K562 treated with DMSO at 1 percent for 24 hours (cell line): Measurements from ENCODE around the gene A4GALT. TPM values are rescaled to one million over a fixed set of nuclear protein-coding genes. Genes with fewer than 3 reads are reported as not detected.

ENCODE experiments used
- total RNA-seq: library from RNA; unstranded; fragments of 300-600 nt; gene quantifications from 2 replicates; pipeline ENCODE4 v1.2.3, GENCODE V29; 2022; ENCODE audit warnings: low read depth; ENCODE audit not compliant: insufficient read depth

Gene A4GALT, protein sequence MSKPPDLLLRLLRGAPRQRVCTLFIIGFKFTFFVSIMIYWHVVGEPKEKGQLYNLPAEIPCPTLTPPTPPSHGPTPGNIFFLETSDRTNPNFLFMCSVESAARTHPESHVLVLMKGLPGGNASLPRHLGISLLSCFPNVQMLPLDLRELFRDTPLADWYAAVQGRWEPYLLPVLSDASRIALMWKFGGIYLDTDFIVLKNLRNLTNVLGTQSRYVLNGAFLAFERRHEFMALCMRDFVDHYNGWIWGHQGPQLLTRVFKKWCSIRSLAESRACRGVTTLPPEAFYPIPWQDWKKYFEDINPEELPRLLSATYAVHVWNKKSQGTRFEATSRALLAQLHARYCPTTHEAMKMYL
- total RNA-seq: not detected in 2 replicates

DNA sequence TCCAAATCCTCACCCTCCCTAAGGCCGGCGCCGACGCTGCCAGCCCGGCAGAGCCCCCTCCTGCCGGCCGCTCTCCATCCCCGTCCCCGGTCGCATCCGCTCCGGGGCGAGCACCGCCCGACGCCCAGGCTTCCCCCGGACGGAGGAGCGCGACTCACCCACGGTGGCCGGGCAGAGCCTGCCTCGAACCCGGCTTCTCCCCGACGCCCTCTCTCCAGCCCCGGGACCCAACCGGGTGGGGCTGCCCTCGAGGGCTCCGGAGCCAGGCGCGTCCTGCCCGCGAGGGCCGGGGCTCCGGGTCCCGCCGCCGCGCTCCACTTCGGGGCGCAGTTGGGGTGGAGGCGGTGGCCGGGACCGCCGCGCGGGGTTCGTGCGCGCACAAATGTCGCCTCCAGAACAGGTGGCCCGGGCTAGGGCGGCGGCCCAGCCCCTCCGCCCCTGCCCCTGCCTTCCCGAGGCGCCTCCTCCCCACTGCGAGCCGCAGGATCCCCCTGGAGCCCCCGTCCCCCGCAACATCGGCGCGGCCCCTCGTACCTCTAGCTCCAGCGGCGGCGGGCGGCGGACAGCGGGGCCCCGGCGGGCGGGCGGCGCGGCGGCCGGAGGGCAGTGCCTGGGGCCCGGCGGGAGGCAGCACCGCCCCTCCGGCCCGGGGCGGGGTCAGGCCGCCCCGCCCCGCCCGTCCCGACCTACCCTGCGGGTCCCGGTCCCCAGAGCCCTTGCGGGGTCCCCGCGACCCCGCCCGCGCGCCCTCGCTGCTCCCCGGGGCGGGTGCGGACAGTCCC lies at the start of gene A4GALT:
TSS of gene A4GALT (minus strand) at position 608 of the 782 bp plus-strand sequence. CDS start 26,919 bp downstream, outside the sequence.

DNA sequence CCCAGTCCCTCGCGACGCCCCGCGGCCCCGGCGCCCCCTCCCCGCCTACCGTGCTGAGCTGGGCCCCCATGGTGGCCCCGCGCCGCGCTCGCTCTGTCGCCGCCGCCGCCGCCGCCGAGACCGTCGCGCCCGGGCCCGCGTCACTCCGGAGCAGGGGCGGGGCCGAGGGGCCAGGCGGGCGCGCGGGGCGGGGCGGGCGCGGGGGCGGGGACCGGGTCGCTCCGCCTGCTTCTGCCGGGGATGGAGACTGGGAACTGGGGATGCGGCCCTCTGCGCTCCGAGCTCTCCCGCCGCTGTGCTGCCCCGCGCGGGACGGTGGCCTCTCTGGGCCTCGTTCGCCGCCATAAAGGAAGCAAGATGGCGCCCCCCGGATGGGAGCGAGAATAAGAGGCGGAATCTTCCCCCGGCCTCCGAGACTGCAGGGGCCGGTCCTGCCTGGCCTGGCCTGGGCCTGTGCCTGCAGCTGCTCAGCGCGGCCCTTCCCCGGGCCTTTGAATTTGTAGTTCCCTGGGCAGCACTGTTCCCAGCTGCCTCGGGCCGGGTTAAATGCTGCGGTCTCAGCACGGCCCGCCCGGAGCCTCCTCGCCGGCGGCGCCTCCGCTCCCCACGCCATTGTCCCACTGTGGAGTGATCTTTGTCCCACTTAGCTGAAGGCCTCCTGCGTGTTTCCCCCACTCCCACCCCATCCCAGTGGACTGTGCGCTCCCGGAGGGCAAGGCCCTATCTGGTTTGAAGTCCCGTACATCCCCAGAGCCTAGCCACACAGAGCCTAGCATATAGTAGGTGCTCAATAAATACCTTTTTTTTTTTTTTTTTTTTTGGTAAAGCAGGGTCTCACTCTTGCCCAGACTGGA lies 71.2 kb downstream of the A4GALT start, which contains the start of gene CYB5R3:
TSS of gene CYB5R3 (minus strand) at position 147 of the 854 bp plus-strand sequence. CDS start at position 70, 77 bp downstream.

Other genes with a start within 250 kb of the A4GALT start
- gene RRP7A, start 201.1 kb downstream of the A4GALT start, total RNA-seq: 20.1 and 23.3 TPM in 2 replicates
- gene SERHL2, start 166.9 kb downstream of the A4GALT start, total RNA-seq: 11.9 and 12.9 TPM in 2 replicates
- 35.2 and 35.4 TPM in 2 replicates for gene POLDIP3, start 106.0 kb downstream of the A4GALT start, total RNA-seq
- gene ATP5MGL, start 80.3 kb downstream of the A4GALT start, total RNA-seq: not detected in 2 replicates
- gene CYB5R3, start 71.5 kb downstream of the A4GALT start, total RNA-seq: 119 TPM in 2 replicates
- gene ARFGAP3, start 136.4 kb upstream of the A4GALT start, total RNA-seq: 25.3 and 30.4 TPM in 2 replicates